Umbilical cord (tissue), 2 donors: ENCODE measurements around the gene MDK. TPM values are rescaled to one million over a fixed set of nuclear protein-coding genes. Genes with fewer than 3 reads are reported as not detected.

Experiments used
- DNase-seq: peaks from one replicate; pipeline ENCODE4 v3.0.0-alpha.2; 2015; ENCODE audit warnings: low spot score
- total RNA-seq: library from RNA; depleted of rRNA; stranded (reverse); fragments of >200 nt; gene quantifications from one replicate; pipeline ENCODE4 v1.2.3, GENCODE V29; 2014; ENCODE audit warnings: low replicate concordance; ENCODE audit not compliant: insufficient read depth

The MDK gene
- total RNA-seq, 1 donor from 2014 or later: 78.0 TPM

DNA sequence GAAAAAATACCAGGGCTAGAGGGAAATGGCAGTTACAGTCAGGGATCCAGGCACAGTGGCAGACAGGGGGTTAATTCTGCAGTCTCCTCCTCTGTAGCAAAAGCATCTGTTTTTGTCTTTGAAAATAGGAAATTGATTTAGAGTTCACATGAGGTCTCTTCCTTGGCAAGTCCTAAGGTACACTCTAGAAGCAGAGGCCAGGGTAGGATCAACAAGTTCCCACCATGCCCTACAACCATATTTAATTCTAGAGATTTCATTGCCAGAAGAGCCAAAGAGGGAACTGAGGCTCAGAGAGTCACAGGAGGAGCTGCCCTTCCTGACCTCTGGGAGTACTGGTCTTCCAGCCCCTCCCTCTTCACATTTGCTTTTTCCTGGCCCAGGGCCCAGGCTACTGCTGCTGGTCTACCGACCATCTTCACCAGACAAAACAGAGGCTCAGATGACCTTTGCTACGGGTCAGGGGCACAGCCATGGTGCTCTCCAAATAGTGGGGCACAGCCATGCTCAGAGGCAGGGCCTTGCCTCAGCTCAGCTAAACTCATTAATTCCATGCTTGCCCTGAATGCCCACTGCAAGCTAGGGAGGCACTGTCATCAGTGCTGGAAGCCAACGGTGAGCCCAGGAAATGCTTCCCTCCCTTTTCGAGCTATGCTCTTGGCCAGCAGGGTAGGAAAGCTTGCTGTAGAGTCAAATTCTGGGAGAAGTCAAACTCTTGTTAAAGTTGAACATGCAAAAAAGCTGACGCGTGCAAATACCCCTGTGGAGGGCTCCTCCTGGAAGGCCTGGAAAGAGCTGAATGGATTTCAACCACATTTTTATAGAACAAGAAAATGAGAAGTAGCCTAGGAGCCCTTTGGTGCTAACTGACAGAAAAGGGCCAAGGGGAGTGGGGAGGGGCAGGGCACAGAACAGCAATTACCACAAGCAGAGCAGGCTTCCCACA lies 21.8 kb downstream of the MDK start:
- DNase-seq: no peak

DNA sequence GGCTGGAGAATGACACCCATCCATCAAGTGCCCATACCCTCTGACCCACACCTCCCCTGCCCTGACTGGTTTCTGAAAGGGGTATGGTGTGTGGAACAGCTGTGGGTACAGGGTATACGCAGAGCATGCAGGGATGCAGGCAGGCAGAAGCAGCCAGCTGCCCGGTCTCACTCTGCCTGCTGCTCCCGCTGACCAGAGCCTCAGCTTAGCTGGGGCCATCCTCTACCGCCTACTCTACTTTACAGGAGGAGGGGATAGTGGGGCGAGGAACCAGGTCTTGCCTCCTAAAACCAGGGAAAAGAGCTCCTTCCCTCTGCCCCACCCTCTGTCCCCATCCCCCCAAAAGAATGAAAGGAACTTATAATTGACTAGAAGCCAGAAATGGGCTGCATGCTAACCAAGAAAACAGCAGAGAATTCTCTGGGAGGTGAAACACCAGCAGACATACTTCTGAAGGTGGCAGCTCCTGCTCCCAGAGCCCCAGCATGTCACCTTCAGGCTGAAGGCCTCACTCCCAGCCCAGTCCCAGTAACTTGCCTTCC lies 23.1 kb downstream of the MDK start:
- no peak for DNase-seq

DNA sequence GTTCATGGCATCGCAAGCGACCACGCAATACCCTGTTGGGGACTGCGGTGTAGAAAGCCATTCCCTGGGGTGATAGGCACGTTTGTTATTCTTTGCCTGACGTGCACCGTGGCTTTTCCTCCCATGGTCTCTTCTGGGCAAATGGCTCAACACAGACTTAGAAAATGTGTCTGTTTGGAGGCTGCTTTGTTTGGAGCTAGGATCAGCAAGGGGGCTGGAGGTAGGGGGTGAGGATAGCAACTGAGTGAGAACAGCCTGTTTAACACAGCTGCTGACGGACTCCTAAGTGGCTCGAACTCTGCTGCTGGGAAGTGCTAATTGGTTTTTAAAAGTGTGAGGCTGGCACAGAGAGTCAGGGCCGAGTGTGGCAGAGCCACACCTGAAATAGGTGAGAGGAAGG lies 26.2 kb downstream of the MDK start:
- DNase-seq: no peak

DNA sequence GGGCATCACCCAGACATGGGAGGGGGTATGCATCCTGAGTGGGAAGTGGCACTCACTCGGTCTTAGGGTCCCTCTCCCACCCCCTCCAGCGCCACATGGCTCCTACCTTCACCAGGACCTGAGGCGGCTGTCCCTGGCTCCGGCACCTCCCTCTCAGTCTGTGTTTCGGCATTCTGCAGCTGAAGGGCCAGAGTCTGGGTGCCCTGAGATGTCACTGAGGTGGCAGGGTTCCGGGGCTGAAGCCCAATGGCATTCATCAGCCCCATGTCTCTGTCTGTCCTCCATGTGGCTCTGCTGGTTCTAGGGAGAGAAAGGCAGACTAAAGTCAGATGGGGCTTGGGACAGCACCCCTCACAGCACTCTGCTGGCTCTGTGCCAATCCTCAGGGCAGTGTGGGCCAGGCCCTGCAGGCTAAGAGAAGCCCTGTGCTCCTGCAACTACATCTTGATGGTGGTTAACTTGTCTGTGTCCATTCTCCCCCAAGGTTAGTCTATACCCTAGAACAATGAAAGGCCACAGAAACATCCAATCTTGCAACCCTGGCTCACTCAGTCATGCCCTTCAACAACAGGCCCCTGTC lies 27.0 kb downstream of the MDK start:
- DNase-seq: no peak

DNA sequence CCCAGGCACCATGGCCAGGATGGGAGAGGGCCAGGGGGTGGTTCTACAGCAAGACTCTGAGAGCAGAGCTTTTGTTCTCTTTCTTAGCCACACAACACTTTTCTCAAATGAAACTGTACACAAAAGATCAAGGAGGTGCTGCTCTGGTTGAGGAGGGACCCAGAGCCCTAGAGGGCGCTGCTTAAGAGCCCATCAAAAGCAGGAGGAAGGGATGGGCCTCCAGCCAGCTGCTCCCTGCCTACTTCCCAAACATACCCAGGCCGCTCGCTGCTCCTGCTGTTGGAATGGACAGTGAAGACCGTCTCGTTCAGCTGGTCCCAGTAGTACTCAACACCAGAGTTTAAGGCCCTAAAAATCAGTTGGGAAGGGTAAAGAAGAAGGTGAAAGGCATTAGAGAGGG lies 28.6 kb downstream of the MDK start:
- DNase-seq: no peak

DNA sequence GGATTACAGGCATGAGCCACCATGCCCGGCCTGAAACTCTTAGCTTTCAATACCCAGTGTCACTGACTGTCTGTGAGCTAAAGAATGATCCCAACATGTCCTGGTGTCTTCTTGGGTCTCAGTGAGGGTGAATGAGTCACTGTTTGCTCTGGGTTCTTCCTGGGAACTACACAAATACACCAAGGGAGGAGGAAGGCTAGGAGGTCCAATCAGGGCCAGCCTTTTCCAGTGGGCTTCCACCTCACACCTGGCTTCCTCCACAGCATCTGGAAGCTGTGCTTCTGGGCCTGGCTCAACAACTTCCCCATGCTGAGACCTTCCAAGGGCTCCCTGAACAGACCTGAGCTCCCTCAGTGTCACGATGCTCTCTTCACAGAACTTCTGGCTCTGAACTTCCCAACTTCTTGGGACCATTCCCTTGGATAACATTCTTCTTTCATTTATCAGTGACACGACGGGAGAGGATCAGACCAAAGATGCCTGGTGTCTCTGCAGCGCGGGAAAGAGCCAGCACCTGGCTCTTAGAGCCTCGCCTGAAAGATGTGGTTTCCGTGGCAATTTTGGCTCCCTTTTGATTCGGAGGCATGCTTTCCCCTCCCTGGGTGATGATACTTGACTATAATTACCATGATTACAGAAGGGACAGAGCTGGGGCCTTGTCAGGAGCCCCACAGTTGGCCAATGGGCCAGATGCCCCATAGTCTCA lies 32.4 kb downstream of the MDK start:
- DNase-seq: no peak

DNA sequence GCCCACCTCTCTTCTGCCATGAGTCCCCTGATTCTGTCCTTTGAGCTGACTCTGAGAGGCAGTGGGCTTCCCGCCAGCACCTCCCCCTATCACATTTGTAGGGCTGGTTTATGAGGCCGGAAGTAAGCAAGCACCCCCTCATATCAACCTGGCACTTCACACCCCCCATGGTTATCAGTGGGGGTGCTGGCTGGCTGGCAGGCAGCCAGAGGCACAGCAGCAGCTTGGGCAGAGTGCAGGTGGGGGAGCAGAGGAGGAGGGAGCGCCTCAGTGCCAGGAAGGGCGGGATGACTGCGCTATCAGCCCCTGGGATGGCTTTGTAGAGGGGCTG lies 33.0 kb downstream of the MDK start:
- DNase-seq: no peak

DNA sequence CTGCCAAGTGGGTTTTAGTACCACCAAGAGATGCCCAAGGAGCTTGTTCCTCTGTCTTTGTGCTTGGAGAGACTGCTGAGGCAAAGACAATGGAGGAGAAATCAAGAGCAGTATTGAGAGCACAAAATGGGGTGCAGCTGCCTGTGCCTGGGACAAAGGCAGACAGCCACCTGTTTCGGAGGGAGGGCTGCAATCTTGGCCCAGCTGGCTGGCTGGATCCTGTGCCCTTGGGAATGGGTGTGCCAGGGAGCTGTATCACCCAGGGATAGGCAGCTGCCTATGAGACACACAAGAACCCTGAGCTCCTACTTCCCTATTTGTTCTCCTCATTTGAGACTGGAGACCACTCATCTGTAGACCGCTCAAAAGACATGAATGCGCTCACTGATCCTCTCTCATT lies 33.4 kb downstream of the MDK start:
- DNase-seq: no peak

DNA sequence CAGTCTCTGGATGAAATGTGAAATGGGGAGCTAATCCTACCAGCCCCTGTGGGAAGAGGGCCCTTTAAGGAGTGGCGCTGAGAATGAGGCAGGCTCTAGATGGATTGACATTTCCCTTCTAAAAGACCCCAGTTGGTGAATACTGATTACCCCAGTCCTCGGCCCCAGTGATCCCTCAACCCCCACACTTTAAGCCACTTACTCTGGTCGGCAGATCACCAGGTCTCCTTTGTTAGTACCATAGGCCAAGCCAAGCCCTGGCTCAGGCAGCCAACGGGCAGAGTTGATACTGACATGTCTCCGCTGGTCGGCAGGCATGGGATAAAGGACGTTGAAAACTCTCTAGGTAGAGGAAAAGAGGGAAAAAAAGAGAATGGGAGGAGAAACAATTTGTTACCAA lies 36.2 kb downstream of the MDK start:
- no peak for DNase-seq

DNA sequence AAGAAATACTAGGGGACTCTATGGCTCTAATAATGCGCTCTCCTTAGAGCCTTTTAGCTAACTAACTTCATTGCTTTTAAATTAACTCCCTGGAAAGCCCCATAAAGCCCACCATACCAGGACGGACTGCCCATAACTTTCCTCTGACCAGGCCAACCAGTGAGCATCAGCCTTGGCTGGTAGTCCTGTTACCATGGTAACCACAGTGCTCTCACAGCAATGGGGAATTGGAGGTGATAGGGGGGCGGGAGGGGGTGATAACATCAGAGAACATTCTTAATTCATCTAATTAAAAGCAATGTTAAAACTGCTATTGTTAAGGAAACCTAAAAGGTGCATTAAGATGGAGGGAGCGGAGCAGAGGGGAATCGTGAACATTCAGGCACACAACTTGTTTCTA lies 37.3 kb downstream of the MDK start:
- DNase-seq: no peak

DNA sequence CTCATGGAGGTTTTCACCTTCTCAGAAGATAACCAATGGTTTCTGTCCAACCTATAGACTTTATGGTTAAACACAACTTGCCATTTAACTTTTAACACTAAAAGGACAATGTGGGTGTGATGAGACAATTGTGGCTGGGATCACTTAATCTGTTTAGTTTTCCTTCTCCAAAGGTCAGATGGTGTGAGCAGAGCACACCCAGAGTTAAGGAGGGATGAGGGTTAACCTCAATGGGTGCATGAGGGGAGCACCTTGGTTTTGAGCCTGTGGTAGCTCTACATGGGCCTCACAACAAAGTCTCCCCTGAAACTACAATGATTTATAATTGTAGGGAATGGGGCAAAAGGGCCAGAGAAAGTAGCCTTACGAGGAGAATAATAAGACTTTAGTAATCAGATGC lies 39.0 kb downstream of the MDK start:
- DNase-seq: no peak

DNA sequence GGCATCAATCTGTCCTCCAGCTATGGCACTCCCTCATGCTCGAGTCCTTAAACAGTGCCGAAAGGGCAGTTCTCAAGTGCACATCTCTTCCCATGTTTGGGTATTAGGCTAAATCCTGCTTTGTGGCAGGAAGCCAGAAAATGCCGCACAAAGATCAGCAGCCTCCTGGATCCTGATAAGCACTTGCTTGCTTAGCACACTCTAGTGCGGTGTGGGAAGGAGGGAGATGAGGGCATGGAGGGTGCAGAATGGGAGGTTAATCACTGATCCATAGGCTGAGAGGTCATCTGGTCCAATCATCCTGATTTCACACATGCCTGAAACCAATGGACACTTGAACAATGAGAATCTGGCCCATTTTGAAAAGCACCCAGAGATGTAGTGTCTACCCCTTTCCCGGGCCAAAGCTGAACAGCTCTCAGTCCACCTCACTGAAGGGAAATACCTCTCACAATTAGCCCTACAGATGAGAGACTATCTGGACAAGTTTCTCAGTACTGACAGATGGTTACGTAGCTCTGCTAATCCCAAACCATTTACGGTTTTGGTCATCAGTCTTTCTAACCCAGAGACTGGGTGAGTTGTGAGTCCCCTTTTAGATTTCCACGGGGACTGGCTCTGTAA lies 39.9 kb downstream of the MDK start:
- peak; percentile 59 for DNase-seq

DNA sequence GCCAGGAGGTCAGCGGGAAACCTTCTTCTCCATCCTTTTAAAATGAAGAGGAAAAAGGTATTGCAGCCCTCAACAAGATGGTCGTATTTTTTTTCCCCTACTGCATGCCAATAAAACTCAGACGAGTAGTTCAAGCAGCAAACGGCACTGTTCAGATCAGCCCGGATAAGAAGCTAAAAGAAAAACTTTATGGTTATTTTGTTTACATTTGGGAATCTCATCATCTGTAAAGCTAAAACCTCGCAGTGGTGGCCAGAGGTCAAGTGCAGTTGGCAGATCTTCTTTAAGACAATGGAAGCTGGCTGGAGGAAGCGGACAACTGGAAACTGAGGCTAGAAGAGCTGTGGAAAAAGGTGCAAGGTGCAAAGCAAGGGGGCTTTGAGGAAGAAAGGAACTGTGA lies 41.1 kb downstream of the MDK start:
- DNase-seq: no peak

DNA sequence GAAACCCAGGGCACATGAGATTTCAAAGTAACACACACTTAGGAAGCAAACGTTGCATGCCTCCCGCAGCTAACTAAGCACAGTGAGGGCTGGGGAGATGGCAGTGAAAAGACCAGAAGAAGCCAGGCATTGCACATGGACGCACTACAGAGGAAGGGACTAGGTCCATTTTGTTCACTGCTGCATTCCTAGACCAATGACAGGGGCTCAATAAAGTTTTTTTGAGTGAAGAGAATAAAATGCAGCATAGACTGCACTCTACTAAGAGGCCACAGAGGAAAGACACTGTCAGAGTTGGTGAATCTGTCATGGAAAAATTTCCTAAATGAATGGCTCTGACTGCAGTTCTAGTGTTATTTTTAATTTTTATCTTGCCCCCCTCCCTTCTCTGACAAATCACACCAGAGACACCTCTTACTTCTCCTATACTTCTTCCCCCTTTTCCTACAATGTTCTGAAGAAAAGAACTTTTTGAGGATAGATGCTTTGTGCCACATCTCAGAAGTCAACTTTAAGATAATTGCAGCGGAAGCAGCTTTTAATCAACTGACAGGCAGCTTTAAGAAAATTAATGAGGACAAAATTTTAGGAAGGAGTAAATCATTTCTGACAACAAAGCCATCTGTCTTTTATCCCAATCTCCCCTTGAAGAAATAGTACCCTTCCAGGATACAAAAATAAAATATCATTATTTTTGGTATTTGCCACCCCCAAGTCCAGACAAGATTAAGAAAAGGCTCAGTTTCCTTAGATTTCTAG lies 44.9 kb downstream of the MDK start:
- DNase-seq: no peak

DNA sequence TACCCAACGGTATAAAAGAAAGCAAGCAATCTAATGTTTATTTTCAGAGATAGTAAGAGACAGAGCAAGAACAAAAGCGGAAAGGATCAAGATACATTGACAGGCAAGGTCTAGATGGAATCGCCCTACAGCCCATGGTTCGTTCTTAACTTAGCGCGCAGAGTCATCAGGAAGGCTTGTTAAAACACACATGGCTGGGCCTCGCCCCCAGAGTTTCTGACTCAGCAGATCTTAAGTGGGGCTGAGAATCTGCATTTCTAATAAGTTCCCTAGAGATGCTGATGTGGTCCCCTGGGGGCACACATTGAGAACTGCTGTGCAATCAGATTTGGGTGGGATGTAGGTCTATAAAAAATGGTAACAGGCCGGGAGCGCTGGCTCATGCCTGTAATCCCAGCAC lies 45.9 kb downstream of the MDK start:
- DNase-seq: no peak

DNA sequence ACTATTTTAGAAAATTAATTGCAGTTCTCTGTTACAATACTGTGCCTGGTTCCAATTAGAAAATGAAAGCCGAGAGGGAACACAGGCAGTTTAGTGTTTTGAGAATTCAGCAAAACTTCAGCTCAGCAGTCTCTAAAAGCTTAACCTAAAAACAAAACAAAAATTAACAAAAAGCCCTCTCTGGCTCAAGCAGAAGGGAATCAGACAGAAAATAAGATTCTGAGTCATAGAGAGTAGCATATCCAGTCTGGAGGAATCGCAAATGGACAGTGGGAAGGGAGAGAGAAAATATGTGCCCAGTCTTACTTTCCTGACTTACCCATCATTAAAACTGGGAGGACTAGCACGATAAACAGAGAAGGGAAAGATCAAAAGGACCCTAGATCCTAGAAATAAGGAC lies 48.2 kb downstream of the MDK start:
- no peak for DNase-seq

DNA sequence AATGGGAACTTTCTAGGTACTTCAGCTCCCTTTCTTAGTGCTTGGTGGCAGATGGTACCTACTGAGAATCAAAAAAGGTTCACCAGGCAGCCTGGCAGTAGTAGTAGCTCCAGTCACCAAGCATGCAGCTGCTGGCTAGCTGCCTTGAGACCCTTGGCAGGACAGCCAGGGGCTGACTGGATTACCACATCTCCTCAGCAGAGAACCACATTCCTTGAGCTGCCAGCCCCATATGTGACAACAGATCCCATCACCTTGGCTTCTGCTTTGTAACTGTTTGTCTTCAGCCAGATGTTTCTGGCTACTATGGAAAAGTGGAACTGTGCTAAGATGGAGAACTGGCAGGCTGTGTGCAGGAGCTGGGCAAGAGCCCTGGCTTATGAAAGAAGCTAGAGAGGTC lies 49.7 kb downstream of the MDK start:
- no peak for DNase-seq
